SKM-1 (cell line): ENCODE measurements around the gene CHST5.
A peak's percentile ranks its signal among the peaks of the same experiment; 100 is the strongest.
"Not testable (repeated sequence)": the region's sequence is repeated elsewhere in the genome, so short reads cannot be mapped to it uniquely, and the experiment has no call there.

ENCODE experiments used
- DNase-seq: peaks from one replicate; lab custom pipeline; 2025; ENCODE audit not compliant: unreplicated experiment; lab: John Stamatoyannopoulos, UW

CHST5 gene

GRCh38 chr16:75514296-75514695 lies 21.6 kb downstream of the CHST5 start:
- no peak for DNase-seq

- DNase-seq, result peak; percentile 78
Observed at GRCh38 chr16:75506574-75506973, 29.3 kb downstream of the CHST5 start.

- no peak for DNase-seq
Observed at GRCh38 chr16:75506107-75506506, 29.8 kb downstream of the CHST5 start.

GRCh38 chr16:75503801-75504200 lies 32.1 kb downstream of the CHST5 start:
- no peak for DNase-seq

- DNase-seq, result no peak
Observed at GRCh38 chr16:75502916-75503605, 32.8 kb downstream of the CHST5 start.

- not testable (repeated sequence) for DNase-seq
Observed at GRCh38 chr16:75501820-75502219, 34.1 kb downstream of the CHST5 start.

- DNase-seq, result no peak
Observed at GRCh38 chr16:75501359-75501758, 34.5 kb downstream of the CHST5 start.

- not testable (repeated sequence) for DNase-seq
Observed at GRCh38 chr16:75498605-75499322, 37.1 kb downstream of the CHST5 start.

GRCh38 chr16:75497558-75497957 lies 38.4 kb downstream of the CHST5 start:
- no peak for DNase-seq

- no peak for DNase-seq
Observed at GRCh38 chr16:75495076-75495674, 40.7 kb downstream of the CHST5 start, which contains the start of gene CHST6. TSS of gene CHST6 (minus strand) at chr16:75495441. CDS start at chr16:75479828, 15,613 bp downstream.

- no peak for DNase-seq
Observed at GRCh38 chr16:75494661-75495075, 41.2 kb downstream of the CHST5 start.

GRCh38 chr16:75494184-75494583 lies 41.7 kb downstream of the CHST5 start:
- no peak for DNase-seq

- DNase-seq, result no peak
Observed at GRCh38 chr16:75491876-75492275, 44.0 kb downstream of the CHST5 start.

GRCh38 chr16:75488322-75488721 lies 47.6 kb downstream of the CHST5 start:
- DNase-seq, result no peak

- DNase-seq, result no peak
Observed at GRCh38 chr16:75486676-75487313, 49.1 kb downstream of the CHST5 start.

GRCh38 chr16:75486014-75486675 lies 49.8 kb downstream of the CHST5 start:
- no peak for DNase-seq

GRCh38 chr16:75485230-75486013 lies 50.5 kb downstream of the CHST5 start:
- DNase-seq, result no peak

GRCh38 chr16:75483222-75483621 lies 52.7 kb downstream of the CHST5 start:
- no peak for DNase-seq

- DNase-seq, result no peak
Observed at GRCh38 chr16:75482434-75483205, 53.3 kb downstream of the CHST5 start.
